HG03108 (cell line): ENCODE data around the gene DET1.
"Not testable (repeated sequence)": the region's sequence is repeated elsewhere in the genome, so short reads cannot be mapped to it uniquely, and the experiment has no call there.

Source experiments
- ATAC-seq: cut with Tn5 transposase; IDR thresholded peaks from one replicate; pipeline ENCODE4 v1.9.1; 2021; ENCODE audit warnings: moderate library complexity; ENCODE audit not compliant: unreplicated experiment

DET1 gene

DNA sequence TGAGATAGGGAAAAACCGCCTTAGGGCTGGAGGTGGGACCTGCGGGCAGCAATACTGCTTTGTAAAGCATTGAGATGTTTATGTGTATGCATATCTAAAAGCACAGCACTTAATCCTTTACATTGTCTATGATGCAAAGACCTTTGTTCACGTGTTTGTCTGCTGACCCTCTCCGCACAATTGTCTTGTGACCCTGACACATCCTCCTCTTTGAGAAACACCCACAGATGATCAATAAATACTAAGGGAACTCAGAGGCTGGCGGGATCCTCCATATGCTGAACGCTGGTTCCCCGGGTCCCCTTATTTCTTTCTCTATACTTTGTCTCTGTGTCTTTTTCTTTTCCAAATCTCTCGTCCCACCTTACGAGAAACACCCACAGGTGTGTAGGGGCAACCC is 5.4 kb downstream of the DET1 start:
- not testable (repeated sequence) for ATAC-seq

DNA sequence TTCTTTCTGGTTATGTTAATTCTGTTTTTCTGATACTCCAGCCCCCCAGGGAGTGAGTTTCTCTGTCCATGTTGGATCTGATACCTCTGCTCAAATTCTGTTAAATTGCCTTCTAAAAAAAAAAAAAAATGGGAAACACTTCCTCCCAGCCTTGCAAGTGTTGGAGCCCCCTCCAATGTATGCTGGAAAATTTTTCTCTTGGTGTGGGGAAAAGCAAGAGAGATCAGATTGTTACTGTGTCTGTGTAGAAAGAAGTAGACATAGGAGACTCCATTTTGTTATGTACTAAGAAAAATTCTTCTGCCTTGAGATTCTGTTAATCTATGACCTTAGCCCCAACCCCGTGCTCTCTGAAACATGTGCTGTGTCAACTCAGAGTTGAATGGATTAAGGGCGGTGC is 6.1 kb downstream of the DET1 start:
- ATAC-seq = not testable (repeated sequence)

DNA sequence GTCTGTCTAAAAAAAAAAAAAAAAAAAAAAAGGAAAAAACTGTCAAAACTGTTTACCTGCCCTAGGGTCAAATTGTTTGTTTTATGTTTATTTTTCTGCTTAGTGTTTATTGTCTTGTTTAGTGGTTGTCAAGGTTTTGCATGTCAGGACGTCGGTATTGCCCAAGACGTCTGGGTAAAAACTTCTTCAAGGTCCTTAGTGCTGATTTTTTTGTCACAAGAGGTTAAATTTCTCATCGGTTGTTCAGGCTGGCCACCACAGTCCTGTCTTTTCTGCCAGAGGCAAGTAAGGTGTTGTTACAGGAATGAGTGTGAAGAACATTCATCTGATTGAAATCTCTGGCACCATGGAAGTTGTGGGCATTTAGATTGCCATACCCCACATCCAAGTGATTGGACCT is 7.0 kb downstream of the DET1 start:
- no peak for ATAC-seq

- ATAC-seq = no peak
These were observed 7.5 kb downstream of the DET1 start for GRCh38 chr15:88538972-88539371.

DNA sequence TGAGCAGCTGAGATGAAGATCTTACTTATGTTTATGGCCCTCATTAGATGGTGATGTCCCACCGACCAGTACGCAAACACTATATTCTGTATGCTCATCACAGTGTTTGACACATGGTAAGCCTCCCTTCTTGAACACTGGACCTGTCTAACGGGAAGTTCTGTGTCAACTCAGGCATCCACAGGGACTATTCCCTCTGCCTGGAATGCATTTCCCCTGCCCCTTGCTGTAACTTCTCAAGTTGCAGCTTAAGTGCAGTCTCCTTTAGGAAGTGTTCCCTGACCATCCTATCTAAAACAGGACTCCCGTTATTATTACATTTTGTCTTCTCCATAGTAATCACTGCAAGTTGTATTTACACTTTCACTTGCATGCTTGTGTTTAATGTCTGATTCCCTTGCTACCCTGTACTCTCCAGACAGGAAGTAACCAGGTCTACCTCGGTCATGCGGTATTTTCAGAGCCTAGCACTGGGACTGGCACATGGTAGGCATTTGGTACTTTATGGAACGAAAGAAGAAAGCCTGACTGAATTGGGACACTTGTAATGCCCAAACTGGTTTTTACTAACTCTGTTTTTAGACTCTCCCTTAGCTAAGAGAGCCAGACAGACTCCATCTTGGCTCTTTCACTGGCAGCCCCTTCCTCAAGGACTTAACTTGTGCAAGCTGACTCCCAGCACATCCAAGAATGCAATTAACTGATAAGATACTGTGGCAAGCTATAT is 8.7 kb downstream of the DET1 start:
- ATAC-seq = no peak

GRCh38 chr15:88535607-88536313 is 10.7 kb downstream of the DET1 start:
- ATAC-seq = no peak

- no peak for ATAC-seq
These were observed 11.4 kb downstream of the DET1 start for GRCh38 chr15:88535100-88535499.

DNA sequence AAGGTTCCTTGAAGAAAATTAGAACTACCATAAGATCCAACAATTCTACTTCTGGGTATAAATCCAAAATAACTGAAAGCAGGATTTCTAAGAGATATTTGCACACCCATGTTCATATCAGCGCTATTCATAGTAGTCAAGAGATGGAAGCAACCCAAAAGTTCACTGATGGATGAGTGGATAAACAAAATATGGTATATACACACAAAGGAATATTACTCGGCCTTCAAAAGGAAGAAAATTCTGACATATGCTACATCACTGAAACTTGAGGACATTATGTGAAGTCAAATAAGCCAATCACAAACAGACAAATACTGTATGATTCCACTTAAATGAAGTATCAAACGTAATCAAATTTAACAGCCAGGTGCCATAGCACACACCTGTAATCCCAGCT is 13.1 kb downstream of the DET1 start:
- ATAC-seq = no peak

DNA sequence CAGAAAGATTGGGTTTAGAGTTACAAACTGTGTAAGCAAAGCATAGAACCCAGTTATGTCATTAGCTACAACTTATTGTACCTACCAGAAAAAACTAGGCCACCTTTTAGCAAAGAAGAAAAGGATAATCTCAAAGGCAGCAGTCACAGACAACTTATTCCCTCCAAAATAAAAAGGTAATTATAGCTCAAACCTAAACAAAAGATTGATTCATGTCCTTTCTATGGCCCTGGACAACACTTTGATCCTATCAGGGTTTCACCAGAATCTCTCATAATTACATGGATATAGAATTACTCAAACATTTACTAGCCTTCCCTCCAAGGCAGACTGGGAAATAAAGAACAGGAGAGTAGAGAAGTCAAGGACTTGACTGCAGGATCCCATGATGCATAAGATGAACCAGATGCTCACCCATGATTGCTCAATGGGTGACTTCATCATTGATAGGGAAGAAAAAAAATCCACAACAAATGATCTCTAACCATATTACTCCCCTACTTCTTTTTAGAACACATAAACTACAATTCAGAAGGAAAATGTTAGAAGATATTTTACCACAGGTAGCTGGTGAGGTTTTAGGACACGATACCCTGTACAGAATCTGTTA is 17.4 kb downstream of the DET1 start:
- ATAC-seq = no peak

- no peak for ATAC-seq
These were observed 20.1 kb downstream of the DET1 start for GRCh38 chr15:88526247-88526879.

- ATAC-seq = no peak
These were observed 21.1 kb downstream of the DET1 start for GRCh38 chr15:88525418-88525817.

DNA sequence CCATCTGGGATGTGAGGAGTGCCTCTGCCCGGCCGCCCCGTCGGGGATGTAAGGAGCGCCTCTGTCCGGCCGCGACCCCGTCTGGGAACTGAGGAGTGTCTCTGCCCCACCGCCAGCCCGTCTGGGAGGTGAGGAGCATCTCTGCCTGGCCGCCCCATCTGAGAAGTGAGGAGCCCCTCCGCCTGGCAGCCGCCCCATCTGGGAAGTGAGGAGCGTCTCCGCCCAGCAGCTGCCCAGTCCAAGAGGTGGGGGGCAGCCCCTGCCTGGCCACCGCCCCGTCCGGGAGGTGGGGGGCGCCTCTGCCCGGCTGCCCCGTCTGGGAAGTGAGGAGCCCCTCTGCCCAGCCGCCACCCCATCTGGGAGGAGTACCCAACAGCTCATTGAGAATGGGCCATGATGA is 22.4 kb downstream of the DET1 start:
- ATAC-seq = not testable (repeated sequence)

DNA sequence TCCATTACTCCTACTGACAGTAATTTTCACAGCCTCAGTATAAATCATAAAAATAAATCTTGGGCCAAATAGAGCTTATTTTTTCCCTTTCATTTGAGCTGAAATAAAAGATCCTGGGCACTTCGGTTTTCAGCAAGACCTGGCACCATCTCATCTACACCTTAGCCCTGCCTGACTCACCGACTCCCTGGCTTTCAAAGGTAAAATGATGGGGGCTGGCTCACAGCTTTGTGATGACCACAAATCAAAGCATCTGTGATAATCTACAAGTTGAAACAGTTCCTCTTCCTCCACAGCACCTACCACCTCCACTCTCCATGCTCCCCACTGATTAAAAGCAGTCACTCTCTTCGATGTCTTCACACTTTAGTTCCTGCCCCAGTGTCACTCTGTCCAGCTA is 27.6 kb downstream of the DET1 start:
- ATAC-seq = no peak

DNA sequence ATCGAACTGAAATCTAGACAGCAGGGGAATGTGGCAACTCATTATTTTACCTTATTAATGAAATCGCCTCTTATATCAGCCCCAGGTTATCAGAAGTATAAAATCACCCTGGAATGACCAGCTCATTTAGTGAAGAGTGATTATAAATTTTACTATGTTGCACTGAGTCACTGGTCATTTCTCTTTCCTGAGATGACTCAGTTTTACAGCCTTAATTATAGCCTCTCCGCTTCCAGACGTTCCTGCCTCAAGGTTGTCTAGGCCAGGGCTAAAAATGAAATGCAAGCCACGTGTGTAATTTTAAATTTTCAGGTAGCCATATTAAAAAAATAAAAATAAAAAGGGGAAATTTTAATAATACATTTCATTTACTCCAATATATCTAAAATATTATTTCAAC is 33.3 kb downstream of the DET1 start:
- no peak for ATAC-seq

GRCh38 chr15:88512601-88513000 is 33.9 kb downstream of the DET1 start:
- ATAC-seq = no peak

DNA sequence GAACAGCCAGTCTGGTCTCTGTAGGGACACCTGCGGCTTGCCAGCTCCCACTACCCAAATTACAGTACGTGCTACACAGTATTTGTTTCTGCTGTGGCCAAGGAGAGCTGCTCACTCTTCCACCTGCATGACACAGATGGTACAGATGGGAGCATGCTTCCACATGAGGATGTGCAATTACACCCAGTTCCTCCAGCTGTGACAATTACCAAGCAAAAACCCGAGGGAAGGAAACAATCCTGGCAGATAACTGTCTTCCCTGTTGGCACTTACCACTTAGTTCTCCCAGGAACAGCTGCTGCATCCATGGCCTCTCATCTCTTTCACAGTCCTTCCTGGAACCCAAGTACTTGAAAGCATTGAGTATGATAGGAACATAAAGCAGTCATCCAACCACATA is 34.4 kb downstream of the DET1 start:
- ATAC-seq = no peak

- ATAC-seq = no peak
These were observed 35.3 kb downstream of the DET1 start for GRCh38 chr15:88511161-88511560.

GRCh38 chr15:88509964-88510363 is 36.5 kb downstream of the DET1 start:
- ATAC-seq = no peak

DNA sequence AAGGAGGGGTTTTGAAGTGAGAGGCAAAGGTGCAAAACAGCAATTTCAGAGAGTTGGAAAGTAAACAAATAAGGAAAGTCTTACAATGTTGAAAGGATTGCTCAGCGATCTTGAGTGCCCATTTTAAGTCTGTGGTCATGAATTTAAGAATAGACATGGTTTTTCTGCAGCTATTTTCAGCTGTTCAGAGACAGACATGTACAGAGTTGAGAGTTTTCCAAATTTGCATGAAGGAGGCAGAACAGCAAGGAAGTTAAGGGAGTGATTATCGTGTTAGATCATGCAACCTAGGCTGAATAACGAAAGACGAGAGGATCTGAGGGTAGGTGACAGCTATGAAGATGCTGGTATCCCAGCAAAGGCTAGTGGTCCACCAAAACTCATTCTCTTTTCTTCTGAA is 37.2 kb downstream of the DET1 start:
- ATAC-seq = no peak

GRCh38 chr15:88506628-88507027 is 39.9 kb downstream of the DET1 start:
- ATAC-seq = no peak

DNA sequence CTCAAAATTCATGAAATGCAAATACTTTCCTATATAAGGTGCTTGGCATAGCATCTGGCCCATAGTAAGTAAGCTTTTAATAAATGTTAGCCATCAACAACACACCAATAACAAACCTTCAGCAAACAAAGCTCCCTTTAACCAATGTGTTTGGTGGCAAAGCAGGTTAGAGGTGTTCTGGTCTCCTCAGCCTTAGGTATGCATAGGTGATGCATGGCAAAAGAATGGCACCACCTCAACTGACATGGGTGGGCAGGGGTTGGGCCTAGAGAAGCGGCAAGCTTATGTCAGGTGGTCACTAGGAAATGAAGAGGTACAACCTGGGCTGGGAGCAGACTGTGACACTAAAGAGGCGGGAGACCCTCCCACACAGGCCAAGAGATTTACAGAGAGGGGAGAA is 40.8 kb downstream of the DET1 start:
- no peak for ATAC-seq

DNA sequence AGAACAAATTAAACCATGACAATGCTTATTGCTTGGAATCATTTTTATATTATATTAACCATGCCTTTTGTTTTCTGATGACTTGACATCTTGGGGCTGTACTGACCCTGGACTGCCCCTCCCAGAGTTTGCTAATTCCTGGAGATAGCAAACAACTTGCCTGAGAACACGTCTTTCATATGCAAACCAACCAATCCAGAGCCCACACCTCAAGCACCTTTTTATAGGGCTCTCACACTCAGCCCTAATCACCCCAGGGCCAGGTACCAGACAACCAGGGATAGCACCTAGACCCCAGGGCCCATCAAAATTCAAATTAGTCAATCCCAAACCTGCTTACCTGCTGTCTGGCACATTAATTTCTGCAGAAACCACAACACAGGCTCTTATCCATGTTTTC is 42.0 kb downstream of the DET1 start:
- ATAC-seq = no peak
